Measurements from ENCODE around the gene TMEM154.

- no peak for TF ChIP-seq CTCF (conservative IDR thresholded peaks at IDR 0.05)
- no peak for TF ChIP-seq EZH2 (IDR thresholded peaks at IDR 0.05; ENCODE audit: low read depth)
Measured at GRCh38 chr4:152616804-152617203, 63.0 kb downstream of the TMEM154 start.
